SH-SY5Y (cell line): ENCODE measurements around the gene ASB7.

Experiments used
- GATA2 ChIP-seq: IDR thresholded peaks from 2 replicates; pipeline ENCODE4 v1.6.1; 2011; ENCODE audit warnings: mild to moderate bottlenecking, low read depth, low read length
- GATA3 ChIP-seq: IDR thresholded peaks from 2 replicates; pipeline ENCODE4 v1.6.1; 2011; ENCODE audit warnings: low read depth, mild to moderate bottlenecking, low read length, moderate library complexity

Gene ASB7

GRCh38 chr15:100651253-100651652 is 48.9 kb downstream of the ASB7 start:
- TF ChIP-seq GATA3, result no peak
- TF ChIP-seq GATA2, result no peak

- TF ChIP-seq GATA3, result no peak
- TF ChIP-seq GATA2, result no peak
These were observed 49.7 kb downstream of the ASB7 start for GRCh38 chr15:100652116-100652515.

GRCh38 chr15:100653608-100654007 is 51.2 kb downstream of the ASB7 start:
- TF ChIP-seq GATA2, result no peak
- TF ChIP-seq GATA3, result no peak

GRCh38 chr15:100658895-100659294 is 56.5 kb downstream of the ASB7 start:
- TF ChIP-seq GATA3, result no peak
- no peak for TF ChIP-seq GATA2

GRCh38 chr15:100661156-100661555 is 58.8 kb downstream of the ASB7 start:
- no peak for TF ChIP-seq GATA3
- no peak for TF ChIP-seq GATA2

GRCh38 chr15:100663086-100663914 is 60.9 kb downstream of the ASB7 start:
- TF ChIP-seq GATA2, result no peak
- TF ChIP-seq GATA3, result no peak

- no peak for TF ChIP-seq GATA2
- no peak for TF ChIP-seq GATA3
These were observed 61.5 kb downstream of the ASB7 start for GRCh38 chr15:100663915-100664281.

GRCh38 chr15:100665570-100665969 is 63.2 kb downstream of the ASB7 start:
- TF ChIP-seq GATA3 (no peak), GATA2 (no peak)

GRCh38 chr15:100667405-100668347 is 65.3 kb downstream of the ASB7 start:
- no peak for TF ChIP-seq GATA2
- TF ChIP-seq GATA3, result no peak

- TF ChIP-seq GATA2, result no peak
These were observed 66.0 kb downstream of the ASB7 start for GRCh38 chr15:100668348-100668745.

GRCh38 chr15:100669260-100669659 is 66.9 kb downstream of the ASB7 start:
- no peak for TF ChIP-seq GATA2
- TF ChIP-seq GATA3, result no peak

GRCh38 chr15:100670505-100671021 is 68.2 kb downstream of the ASB7 start:
- TF ChIP-seq GATA2, result no peak
- no peak for TF ChIP-seq GATA3

- TF ChIP-seq GATA2, result no peak
- TF ChIP-seq GATA3, result no peak
These were observed 68.8 kb downstream of the ASB7 start for GRCh38 chr15:100671124-100671680.

GRCh38 chr15:100671858-100672543 is 69.6 kb downstream of the ASB7 start:
- TF ChIP-seq GATA3 (no peak), GATA2 (no peak)

- peak; percentile 54; the same call in 1 of the 2 replicates for TF ChIP-seq GATA2
- TF ChIP-seq GATA3, result peak; percentile 80
These were observed 70.6 kb downstream of the ASB7 start for GRCh38 chr15:100672959-100673358.
